Islet of Langerhans (tissue), 1 donor: Measurements from ENCODE around the gene FLG.
"Not testable (repeated sequence)": the region's sequence is repeated elsewhere in the genome, so short reads cannot be mapped to it uniquely, and the experiment has no call there.

Experiments
- FAIRE-seq: peaks from one replicate; lab custom pipeline; 2011; peaks lifted over from hg19 to GRCh38; lab: Jason Lieb, UNC

The FLG gene

DNA sequence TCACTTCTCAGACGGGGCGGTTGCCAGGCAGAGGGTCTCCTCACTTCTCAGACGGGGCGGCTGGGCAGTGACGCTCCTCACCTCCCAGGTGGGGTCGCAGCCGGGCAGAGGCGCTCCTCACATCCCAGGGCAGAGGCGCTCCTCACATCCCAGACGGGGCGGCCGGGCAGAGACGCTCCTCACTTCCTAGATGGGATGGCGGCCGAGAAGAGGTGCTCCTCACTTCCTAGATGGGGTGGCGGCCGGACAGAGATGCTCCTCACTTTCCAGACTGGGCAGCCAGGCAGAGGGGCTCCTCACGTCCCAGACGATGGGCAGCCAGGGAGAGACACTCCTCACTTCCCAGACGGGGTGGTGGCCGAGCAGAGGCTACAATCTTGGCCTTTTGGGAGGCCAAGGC lies 68.6 kb downstream of the FLG start:
- not testable (repeated sequence) for FAIRE-seq
